Panc1 (cell line): Measurements from ENCODE around the gene FYCO1.

ENCODE experiments used
- POLR2AphosphoS5 ChIP-seq: IDR thresholded peaks from 2 replicates; pipeline ENCODE4 v1.6.1; 2012; ENCODE audit warnings: mild to moderate bottlenecking, low read depth, low read length, moderate library complexity
- REST ChIP-seq, 2 experiments: IDR thresholded peaks; 2 replicates each; pipeline ENCODE4 v1.6.1; 2011 to 2012; ENCODE audit warnings: low read depth in 2 of 2, control low read depth in 1 of 2, low read length in 1 of 2, mild to moderate bottlenecking in 1 of 2, moderate library complexity in 1 of 2; ENCODE audit not compliant: insufficient read depth in 1 of 2
- SIN3A ChIP-seq: IDR thresholded peaks from 2 replicates; pipeline ENCODE4 v1.6.1; 2012; ENCODE audit warnings: low read depth, mild to moderate bottlenecking, low read length, moderate library complexity, borderline replicate concordance; ENCODE audit not compliant: insufficient read depth
- TF ChIP-seq, protein P1 (sequence below): fragments of 450-650 bp; IDR thresholded peaks from 2 replicates; pipeline ENCODE4 v1.5.1; 2017; ENCODE audit warnings: mild to moderate bottlenecking

DNA sequence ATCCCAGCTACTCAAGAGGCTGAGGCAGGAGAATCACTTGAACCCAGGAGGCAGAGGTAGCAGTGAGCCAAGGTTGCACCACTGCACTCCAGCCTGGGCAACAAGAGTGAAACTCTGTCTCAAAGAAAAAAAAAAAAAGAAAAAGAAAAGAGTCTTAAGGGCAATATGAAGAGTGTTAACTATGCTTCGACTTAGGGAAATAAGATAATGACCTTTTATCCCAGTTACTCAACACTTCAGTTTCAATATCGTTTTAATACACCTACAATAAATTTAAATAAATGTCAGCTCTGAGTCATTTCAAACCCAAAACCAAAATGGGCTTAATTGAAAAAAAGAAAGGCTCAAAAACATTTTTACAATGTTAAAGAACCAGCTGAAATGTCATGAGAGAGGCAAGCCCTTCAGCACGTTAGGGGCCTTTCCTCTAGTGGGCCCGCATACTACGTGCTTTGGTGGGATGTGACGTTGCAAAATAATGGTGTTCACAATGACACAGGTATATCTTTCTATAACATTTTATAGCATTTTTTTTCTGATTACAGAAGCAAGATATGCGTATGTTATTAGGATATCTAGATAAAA, 15.3 kb downstream of the FYCO1 start:
- TF ChIP-seq, protein P1, sequence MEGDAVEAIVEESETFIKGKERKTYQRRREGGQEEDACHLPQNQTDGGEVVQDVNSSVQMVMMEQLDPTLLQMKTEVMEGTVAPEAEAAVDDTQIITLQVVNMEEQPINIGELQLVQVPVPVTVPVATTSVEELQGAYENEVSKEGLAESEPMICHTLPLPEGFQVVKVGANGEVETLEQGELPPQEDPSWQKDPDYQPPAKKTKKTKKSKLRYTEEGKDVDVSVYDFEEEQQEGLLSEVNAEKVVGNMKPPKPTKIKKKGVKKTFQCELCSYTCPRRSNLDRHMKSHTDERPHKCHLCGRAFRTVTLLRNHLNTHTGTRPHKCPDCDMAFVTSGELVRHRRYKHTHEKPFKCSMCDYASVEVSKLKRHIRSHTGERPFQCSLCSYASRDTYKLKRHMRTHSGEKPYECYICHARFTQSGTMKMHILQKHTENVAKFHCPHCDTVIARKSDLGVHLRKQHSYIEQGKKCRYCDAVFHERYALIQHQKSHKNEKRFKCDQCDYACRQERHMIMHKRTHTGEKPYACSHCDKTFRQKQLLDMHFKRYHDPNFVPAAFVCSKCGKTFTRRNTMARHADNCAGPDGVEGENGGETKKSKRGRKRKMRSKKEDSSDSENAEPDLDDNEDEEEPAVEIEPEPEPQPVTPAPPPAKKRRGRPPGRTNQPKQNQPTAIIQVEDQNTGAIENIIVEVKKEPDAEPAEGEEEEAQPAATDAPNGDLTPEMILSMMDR, result no peak
- no peak for TF ChIP-seq POLR2AphosphoS5
- no peak for TF ChIP-seq SIN3A
- no peak for TF ChIP-seq REST (IDR thresholded peaks at IDR 0.05; ENCODE audit: insufficient read depth in 1 of 2, low read depth in 2 of 2, low read length in 1 of 2)
